ENCODE measurements around the gene IL17RE.
A peak's percentile ranks its signal among the peaks of the same experiment; 100 is the strongest.
"Not testable (repeated sequence)": the region's sequence is repeated elsewhere in the genome, so short reads cannot be mapped to it uniquely, and the experiment has no call there.

The IL17RE gene

DNA sequence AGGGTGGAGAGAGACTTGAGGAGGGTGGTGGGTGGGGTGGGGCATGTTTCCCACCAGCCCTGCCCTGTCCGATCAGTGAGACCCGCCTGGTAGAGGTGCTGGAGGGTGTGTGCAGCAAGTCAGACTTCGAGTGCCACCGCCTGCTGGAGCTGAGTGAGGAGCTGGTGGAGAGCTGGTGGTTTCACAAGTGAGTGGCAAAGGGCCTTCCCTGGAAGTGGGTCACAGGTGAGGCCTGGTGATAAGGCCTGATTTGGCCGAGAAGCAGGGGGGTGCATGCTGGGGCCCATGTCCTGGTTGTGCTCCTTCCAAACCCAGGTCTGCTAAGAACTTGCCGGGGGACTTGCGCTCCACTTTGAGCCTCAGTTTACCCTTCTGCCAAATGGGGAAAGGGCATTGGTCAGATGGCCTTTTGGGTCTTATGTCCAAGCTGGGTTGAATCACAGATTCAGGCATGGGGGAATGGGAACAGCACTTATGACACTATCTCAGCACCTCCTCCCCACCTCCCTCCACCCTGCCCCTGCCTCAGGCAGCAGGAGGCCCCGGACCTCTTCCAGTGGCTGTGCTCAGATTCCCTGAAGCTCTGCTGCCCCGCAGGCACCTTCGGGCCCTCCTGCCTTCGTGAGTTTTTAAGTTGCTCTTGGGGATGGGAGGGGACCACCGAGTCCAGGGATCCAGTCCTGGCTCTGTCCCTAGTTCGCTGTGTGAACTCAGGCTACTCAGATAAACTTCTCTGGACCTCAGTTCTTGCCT lies 35.0 kb downstream of the IL17RE start:
- DNase-seq = no peak

DNA sequence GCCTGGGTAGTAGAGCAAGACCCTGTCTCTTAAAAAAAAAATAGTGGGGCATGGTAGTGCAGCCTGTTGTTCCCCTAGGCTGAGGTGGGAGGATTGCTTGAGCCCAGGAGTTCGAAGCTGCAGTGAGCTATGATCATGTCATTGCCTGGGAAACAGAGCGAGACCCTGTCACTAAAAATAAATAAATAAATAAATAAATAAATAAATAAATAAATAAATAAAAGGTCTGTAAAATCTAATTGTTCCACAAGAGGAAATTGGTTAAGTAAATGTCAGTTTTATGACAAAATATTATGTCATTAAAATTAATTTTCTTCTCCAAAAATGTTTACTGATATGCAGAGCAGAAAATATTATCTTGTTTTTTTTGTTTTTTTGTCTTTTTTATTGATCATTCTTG lies 36.3 kb downstream of the IL17RE start:
- DNase-seq = no peak

DNA sequence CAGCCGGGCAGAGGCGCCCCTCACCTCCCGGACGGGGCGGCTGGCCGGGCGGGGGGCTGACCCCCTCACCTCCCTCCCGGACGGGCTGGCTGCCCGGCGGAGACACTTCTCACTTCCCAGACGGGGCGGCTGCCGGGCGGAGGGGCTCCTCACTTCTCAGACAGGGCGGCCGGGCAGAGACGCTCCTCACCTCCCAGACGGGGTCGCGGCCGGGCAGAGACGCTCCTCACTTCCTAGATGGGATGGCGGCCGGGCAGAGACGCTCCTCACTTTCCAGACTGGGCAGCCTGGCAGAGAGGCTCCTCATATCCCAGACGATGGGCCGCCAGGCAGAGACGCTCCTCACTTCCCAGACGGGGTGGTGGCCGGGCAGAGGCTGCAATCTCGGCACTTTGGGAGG lies 37.3 kb downstream of the IL17RE start:
- DNase-seq = not testable (repeated sequence)

DNA sequence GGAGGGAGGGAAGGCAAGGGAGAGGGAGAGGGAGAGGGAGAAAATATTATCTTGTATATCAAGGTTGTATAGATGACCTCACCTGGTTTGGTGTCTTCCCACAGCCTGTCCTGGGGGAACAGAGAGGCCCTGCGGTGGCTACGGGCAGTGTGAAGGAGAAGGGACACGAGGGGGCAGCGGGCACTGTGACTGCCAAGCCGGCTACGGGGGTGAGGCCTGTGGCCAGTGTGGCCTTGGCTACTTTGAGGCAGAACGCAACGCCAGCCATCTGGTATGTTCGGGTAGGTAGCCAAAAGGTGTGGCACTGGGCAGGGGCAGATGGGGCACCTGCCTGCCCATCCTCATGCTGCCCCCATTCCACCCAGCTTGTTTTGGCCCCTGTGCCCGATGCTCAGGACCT lies 38.1 kb downstream of the IL17RE start:
- DNase-seq = no peak

DNA sequence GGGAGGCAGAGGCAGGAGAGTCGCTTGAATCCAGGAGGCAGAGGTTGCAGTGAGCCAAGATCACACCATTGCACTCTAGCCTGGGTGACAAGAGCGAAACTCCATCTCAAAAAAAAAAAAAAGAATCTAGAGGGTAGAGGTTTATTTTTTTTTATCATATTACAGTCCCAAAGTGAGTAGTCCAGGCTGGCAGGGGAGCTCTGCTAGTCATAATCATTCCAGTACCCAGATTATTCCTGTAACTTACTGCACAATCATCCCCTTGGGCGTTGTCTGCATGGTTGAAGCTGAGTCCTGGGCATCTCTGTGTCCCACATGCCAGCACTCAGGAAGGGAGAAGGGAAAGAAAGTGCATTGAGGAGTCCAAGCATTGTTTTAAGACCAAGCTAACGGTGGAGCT lies 39.5 kb downstream of the IL17RE start:
- DNase-seq = no peak

DNA sequence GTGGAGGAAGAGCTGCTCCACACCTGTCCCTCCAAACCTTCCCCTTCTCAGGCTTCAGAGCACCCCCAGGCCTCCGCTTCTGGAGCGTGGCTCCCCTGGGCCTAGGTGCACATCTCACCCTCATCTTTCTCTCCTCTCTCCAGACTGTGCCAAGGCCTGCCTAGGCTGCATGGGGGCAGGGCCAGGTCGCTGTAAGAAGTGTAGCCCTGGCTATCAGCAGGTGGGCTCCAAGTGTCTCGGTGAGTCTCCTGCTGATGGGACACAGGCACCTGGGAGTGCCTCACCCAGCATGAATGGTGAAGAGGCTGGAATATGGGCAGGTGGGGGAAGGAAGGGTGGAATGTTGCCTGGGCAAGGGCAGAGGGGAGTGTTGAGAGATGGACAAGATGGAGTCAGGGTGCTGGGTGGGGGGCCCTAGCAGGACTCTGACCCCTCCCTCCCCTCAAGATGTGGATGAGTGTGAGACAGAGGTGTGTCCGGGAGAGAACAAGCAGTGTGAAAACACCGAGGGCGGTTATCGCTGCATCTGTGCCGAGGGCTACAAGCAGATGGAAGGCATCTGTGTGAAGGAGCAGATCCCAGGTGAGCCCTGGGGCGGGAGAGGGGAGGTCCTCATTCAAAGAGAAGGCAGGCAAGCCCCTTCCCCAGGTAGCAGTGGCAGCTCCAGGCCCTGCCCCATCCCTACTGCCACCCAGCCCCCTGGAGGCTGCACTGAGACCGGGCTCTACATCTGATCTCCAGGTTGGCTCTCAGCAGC lies 40.5 kb downstream of the IL17RE start:
- DNase-seq = no peak

DNA sequence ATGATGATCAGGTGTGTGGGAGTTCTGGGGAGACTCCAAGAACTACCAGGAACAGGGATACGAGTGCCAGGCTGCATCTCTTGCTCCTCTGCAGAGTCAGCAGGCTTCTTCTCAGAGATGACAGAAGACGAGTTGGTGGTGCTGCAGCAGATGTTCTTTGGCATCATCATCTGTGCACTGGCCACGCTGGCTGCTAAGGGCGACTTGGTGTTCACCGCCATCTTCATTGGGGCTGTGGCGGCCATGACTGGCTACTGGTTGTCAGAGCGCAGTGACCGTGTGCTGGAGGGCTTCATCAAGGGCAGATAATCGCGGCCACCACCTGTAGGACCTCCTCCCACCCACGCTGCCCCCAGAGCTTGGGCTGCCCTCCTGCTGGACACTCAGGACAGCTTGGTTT lies 41.6 kb downstream of the IL17RE start:
- no peak for DNase-seq

DNA sequence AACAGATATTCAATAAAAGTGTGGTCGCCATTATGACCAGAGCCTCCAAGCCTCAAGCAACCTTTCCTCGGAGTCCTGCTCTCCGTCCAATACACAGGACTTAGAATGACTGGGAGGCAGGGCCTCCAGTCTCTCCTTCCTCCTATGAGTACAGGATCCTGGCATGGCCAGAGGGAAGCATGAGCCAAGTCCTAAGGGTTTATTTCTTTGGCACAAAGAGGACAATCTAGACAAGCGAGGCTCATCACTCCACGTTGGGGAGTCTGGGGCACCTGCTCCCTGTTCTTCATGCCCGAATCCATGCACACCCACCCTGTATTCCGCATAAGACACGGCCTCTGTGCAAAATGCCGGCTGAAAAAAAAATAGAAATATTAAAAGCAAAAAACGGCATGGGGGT lies 42.7 kb downstream of the IL17RE start:
- DNase-seq = no peak

DNA sequence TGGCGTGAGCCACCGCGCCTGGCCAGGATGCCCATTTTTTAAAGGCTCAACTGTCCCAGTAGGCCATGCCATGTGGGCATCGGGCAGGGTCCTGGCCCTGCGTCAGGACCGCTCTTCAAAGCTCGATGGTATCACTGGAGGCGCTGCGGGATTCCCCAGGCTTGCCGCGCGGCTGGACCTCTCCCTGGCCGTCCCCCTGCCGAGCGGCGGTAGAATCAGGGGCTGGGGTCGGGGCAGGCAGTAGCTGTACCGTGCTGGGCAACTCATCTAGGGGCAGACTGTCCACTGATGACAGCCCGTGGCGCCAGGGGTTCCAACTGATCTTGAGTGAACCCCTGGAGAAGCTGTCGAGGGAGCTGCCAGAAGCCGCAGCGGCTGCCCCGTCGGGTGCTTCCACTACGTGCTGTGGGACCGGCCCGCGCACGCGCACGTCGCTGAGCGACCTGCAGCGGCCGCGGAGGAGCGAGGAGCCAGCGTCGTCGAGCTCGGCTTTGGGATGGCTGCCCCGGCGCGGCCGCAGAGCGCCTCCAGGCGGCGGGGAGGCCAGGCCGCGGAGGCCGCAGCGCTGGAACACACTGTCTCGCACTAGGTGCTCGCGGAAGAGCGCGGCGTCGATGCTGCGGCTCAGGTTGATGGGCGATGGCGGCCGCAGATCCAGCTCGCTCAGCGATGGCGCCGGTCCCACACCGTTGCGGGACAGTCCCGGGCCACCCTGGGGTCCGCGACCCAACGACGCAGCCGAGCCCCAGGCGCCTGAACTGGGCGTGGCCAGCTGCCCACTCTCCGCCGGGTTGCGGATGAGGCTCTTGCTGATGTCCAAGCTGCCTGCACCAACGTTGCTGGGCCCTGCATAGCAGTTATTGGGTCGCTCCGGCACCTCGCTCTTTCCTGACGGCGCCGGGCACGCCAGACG lies 43.7 kb downstream of the IL17RE start:
- peak; percentile 19 for DNase-seq

DNA sequence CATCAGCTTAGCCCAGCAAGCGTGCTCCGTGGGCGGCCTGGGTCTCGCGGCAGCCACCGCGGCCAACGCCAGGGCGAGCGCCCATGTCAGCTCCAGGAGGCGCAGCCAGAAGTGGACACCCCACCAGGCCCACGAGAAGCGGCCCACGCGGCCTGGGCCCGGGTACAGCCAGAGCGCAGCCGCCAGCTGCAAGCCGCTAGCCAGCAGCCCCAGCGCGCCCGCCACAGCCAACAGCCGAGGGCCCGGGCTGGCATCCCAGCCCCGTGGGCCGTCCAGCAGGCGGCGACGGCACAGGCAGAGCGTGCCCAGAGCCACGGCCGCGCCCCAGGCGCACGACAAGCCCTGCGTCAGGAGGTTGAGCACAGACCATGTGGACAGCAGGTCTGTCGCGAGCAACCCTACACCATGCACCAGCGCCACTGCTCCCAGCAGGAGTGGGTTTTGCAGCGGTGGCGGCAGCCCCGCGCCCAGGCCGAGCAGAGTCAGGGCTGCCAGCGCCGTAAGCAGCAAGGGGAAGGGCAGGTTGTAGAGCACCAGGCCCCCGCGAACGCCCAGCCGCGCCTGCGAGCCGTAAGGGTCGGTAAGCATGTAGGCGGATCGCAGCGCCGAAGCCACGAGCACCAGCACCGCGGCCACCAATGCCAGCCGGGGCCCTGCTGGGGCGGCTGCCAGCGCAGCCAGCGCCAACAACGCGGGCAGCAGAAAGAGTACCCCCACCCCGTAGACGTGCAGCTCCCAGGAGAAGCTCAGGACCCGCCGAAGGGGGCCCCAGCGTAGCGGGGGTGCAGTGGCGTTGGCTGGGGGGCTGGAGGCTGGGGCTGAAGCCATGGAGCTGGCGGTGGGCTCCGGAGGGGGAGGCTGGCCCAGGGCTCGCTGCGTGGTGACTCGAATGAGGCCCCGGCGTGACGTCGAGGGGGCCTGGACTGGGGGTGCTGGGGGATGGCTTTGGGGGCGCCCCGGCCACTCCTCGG lies 44.7 kb downstream of the IL17RE start:
- no peak for DNase-seq

DNA sequence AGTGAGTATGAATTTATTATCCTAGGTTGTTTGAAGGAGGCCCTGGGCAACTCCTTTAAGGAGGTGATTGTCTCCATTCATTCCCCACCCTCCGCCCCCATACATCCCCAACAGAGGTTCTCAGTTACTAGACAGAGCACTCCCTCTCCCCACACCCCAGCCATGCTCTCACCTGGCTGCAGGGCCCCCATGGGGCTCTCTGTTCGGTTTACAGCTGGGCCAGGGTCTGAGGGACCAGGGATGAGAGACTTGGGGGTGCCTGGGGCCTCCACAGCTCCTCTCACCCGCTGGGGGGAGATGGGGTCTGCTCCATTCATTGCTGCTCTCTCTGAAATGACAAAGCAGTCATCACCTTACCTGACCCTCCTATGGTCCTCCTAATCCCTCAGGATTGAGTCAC lies 45.9 kb downstream of the IL17RE start:
- DNase-seq = no peak

DNA sequence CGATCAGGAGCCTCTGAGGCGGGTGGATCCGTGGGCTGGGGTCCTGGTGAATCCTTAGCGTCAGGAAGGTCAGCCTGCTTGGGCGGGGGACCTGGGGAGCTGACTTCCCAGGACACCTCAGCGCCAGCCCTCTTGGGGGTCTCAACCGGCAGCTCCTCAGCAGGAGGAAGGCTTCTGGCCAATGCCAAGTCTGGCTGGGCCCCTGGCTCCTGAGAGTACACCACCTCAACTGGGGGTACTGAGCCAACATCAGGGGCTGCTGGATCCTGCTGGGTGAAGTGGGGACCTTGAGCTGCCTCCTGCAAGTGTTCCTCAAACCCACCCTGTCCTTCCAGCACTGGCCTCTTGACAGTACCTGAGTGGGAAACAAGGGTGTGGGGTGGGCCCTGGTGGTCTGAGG lies 46.5 kb downstream of the IL17RE start:
- DNase-seq = no peak

DNA sequence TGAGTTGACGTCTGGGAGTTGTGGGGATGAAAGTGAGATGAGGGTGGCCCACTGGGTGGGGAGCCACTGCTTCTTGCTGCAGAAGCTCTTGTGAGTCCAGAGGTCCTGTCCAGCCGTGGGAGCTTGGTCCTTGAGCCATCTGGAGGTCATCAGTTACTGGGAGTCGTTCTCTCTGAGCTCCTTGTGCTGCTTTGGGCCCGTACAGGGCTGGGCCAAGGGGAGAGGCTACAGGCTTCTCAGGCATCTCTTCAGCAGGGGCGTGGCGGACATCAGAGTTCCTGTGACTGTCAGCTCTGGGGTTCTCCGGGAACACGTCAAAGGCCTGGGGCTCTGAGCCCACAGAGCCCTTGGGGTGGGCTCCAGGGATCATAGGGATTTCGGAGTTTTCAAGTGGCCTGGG lies 47.0 kb downstream of the IL17RE start:
- no peak for DNase-seq

DNA sequence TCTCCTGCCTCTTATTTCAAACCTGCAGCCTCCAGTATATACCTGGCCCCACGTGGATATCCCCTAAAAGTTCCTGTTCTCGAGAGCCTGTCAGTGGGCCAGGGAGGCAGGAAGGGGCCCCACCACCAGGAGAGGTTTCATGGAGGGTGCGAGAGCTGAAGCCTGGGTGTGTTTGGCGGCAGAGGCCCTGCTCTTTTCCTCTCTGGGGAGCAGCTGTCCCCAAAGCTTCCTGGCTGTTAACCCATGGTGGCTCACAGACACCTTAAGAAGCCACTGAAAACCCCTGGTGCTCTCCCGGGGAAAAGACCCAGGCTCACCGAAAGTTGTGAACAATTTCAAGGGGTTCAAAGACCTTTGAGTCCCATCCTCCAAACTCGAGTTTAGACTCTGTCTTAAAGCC lies 48.5 kb downstream of the IL17RE start:
- DNase-seq = no peak

DNA sequence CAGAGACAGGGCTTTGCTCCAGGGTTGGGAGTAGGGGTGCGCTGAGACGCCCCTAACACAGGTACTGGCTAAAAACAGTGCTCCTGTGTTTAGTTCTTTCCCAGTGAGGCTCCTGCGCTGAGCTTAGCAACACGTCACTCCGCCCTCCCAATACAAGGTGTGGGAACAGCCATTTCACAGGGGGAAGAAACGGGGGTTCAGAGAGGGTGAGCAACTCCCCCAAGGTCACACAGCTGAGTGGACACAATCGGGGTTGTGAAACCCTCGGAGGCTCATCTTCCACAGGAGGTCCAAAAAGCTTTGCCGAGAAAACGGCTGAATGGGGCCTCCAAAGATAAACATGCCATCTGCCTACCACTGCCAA lies 48.9 kb downstream of the IL17RE start:
- no peak for DNase-seq

DNA sequence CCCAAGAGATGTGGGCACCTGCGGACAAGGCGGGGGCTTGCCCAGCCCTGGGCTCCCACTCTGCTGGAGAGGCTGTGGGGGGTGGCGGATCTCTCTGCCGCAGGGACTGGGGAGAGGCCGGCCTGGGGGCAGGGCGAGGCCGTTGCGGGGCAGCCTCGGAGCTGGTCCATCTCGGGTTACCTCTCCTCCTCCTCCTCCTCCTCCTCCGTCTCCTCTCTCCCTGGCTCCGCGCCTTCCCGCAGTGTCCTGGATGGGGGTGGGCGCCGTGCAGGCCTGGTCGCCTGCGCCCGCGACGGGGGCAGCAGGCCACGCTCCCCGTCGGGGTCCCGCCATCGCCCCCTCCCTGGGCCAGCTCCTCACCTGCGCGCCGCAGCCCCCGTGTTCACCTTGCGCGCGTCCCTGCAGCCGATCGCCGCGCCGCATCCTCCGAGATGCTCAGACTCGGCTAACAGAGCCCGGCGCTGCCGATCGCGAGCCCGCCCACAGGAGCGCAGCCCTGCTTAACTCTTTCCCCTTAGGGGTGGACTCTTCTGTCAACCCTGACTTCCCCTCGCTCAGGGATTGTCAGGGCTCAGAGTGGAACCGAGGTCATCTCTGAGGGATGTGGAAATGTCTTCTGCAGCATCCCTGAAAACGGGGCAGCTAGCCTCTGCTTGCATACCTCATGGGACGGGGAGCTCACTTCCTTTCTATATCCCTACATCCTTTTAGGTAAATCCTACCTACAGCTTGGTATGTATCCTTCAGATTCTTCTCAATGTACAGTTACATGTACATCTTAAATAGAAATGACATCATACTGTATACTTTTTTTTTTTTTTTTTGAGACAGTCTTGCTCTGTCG lies 49.5 kb downstream of the IL17RE start, which contains the start of gene PRRT3:
Gene PRRT3 (minus strand): TSS at position 447 of the 844 bp plus-strand sequence. CDS start 2,293 bp downstream, outside the sequence.
- DNase-seq = no peak

DNA sequence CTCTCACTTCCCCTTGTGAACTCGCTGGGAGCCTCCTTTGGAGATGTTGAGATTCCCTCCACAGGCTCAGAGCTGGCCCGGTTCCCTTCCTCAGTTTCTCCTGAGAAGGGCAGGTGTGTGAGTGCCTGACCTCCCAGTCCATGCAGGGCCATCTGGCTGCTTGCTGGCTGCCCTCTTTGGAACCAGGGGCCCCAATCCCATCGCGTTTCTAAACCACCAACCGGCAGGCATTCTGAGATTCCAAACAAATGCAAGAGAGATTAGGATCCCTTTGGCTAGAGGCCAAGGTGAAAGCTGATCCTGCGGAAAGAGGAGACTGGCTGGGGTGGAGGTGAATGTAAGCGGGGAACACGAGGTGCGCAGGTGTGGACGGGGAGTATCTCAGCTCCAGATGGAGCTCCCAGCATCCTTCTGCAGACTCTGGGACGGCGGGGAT lies 52.4 kb downstream of the IL17RE start:
- no peak for DNase-seq

DNA sequence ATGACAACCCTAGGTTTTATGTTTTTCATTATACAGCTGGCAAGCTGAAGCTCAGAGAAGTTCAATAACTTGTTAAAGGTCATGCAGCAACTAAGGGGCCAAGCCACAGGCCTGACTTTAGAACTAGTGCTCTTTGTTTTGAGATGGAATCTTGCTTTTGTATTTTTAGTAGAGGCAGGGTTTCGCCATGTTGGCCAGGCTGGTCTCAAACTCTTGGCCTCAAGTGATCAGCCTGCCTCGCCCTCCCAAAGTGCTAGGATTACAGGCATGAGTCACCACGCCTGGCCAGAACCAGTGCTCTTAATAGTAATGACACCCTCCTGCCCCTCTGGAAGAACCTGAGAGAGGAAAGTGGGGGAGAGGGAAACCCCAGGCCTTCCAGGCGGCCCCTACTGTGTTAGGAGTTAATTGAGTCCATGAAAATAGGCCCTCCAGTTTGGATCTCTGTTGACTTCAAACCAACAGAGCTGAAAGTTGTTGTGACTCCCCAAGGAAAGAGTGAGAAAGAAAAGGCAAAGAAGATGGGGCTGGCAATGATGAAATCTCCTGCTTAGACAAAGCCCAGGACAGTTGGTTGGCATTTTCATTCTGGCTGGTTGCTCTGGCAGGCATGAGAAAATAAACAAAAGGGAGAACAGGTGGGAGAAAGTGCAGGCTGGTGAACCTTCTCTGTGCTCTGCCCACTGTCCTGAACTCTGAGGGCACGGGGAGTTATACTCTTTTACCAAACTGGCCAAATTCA lies 53.1 kb downstream of the IL17RE start:
- DNase-seq = no peak

DNA sequence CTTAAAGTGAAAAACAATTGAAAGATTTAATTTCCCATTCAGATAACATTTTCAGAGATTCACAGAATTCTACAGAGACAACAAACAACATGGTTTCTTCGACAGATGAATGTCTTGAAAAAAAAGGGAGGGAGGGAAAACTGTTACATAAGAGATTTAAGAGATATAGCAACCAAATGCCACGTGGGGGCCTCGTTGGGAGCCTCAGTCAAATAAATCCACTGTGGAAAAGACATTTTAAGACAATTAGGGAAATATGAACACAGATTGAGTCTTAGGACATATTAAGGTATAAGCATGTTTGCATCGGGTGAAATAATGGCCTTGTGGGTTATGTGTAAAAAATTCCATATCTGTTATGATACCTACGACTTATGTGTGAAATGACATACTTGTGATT lies 54.6 kb downstream of the IL17RE start:
- DNase-seq = no peak

DNA sequence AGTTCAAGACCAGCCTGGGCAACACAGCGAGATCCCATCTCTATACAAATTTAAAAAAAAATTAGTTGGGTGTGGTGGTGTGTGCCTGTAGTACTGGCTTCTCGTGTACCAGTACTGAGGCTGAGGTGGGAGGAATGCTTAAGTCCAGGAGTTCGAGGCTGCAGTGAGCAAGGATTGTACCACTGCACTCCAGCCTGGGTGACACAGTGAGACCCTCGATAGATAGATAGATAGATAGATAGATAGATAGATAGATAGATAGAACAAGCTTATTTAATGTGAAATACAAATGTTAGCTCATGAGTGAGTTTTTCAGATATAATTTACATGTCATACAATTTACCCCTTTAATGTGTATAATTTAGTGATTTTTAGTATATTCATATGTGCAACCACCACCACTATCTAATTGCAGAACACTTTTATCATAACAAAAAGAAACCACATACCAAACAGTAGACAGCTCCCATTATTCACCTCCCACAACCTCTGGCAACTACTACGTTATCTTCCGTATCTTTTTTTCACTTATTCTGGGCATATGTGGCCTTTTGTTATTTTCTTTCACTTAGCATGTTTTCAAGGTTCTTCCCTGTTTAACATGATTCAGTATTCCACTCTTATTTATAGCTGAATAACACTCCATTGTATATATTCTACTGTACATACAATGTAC lies 62.7 kb downstream of the IL17RE start:
- no peak for DNase-seq

All from NCI-H1694 (cell line).